Muscle of leg (tissue), 11 donors: ENCODE data around the gene MRPS34. TPM values are rescaled to one million over a fixed set of nuclear protein-coding genes. Genes with fewer than 3 reads are reported as not detected.

Experiments
- DNase-seq: peaks from one replicate; pipeline ENCODE4 v3.0.0; 2013
- H3K27ac ChIP-seq: one replicate; pipeline ENCODE4 v1.5.1; 2013; ENCODE audit warnings: mild to moderate bottlenecking, low read length, control low read depth
- H3K27me3 ChIP-seq: one replicate; pipeline ENCODE4 v1.6.1; 2013; ENCODE audit warnings: low read length; ENCODE audit not compliant: control insufficient read depth, insufficient read depth
- H3K36me3 ChIP-seq: one replicate; pipeline ENCODE4 v1.6.1; 2013; ENCODE audit warnings: low read length; ENCODE audit not compliant: control insufficient read depth, insufficient read depth
- H3K4me1 ChIP-seq: one replicate; pipeline ENCODE4 v1.6.1; 2013; ENCODE audit warnings: low read length; ENCODE audit not compliant: control insufficient read depth, insufficient read depth
- H3K4me3 ChIP-seq: one replicate; pipeline ENCODE4 v1.5.1; 2013; ENCODE audit warnings: low read length, control low read depth
- H3K9me3 ChIP-seq: replicated peaks from 2 replicates; pipeline ENCODE4 v1.6.1; 2013; ENCODE audit warnings: low read depth, low read length; ENCODE audit not compliant: control insufficient read depth
- WGBS: methylation state at CpG from one replicate; pipeline ENCODE4 v1.1.5; 2013; ENCODE audit warnings: missing lambda C conversion rate; ENCODE audit not compliant: insufficient coverage; 5-methylcytosine and 5-hydroxymethylcytosine counted together
- polyA plus RNA-seq, 8 donors: library from polyadenylated mRNA; unstranded; fragments of 120-200 nt; gene quantifications; one replicate each; pipeline versions ENCODE4 v1.2.1 to v1.2.3, GENCODE V29; 2013; ENCODE audit warnings: inconsistent platforms in 1 of 8, low replicate concordance in 1 of 8; ENCODE audit not compliant: insufficient read length in 8 of 8, insufficient read depth in 1 of 8
- total RNA-seq: library from RNA; stranded (reverse); fragments of 120-200 nt; gene quantifications from one replicate; pipeline ENCODE4 v1.2.4, GENCODE V29; 2013

MRPS34 gene
- total and polyA plus RNA-seq, 9 donors, result 44.7 to 57.8 (median 49.6) TPM

DNA sequence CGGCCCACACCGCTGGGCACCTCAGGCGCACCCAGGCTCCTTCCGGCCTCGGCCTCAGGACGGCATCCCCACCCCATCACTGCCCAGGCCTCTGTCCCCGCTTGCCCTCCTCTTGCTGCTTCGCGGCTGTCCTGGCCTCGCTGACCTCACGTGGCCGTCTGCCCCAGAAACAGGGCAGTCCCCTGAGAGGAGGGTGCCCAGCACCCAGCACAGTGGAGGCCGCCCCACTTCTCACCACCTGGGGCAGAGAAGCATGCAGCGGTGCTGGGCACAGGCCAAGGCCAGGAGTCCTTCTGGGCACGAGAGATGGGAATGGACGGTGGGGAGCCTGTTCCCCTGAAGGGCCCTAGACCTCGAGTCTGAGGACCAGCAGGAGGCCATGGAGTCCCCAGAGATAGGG, 44.8 kb upstream of the MRPS34 start:
- no peak overlapping the region for H3K4me3 ChIP-seq
- peaks cover 3% of the 10 kb centered on the region for H3K4me1 ChIP-seq
- no peak for DNase-seq
- no peaks in the 10 kb centered on the region for H3K27me3 ChIP-seq
- H3K9me3 ChIP-seq, result no peaks in the 10 kb centered on the region
- WGBS, result 91% methylated on average over 15 of the region's 17 CpGs
- peaks cover 59% of the 10 kb centered on the region for H3K36me3 ChIP-seq
- no peak overlapping the region for H3K27ac ChIP-seq

DNA sequence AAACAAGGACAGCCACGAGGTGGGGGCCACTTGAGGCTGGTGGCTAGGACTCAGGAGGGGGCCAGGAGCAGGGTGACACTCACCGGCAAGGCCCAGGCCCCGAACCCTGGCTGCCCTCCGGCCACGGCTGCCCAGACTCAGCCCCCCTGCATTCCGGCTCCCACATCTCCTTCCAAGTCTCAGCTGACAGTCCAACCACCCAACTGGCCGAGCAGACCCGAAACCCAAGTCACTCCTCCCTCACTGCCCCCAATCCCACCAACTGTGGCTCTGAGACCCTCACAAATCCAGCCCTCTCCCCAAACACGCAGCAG, 44.3 kb upstream of the MRPS34 start:
- Histone ChIP-seq H3K27me3 (no peaks in the 10 kb centered on the region), H3K36me3 (peaks cover 54% of the 10 kb centered on the region), H3K4me1 (peaks cover 4% of the 10 kb centered on the region), H3K9me3 (no peaks in the 10 kb centered on the region), H3K27ac (no peak overlapping the region), H3K4me3 (no peak overlapping the region)
- WGBS, result 94% methylated on average over 9 of the region's 9 CpGs
- no peak for DNase-seq

DNA sequence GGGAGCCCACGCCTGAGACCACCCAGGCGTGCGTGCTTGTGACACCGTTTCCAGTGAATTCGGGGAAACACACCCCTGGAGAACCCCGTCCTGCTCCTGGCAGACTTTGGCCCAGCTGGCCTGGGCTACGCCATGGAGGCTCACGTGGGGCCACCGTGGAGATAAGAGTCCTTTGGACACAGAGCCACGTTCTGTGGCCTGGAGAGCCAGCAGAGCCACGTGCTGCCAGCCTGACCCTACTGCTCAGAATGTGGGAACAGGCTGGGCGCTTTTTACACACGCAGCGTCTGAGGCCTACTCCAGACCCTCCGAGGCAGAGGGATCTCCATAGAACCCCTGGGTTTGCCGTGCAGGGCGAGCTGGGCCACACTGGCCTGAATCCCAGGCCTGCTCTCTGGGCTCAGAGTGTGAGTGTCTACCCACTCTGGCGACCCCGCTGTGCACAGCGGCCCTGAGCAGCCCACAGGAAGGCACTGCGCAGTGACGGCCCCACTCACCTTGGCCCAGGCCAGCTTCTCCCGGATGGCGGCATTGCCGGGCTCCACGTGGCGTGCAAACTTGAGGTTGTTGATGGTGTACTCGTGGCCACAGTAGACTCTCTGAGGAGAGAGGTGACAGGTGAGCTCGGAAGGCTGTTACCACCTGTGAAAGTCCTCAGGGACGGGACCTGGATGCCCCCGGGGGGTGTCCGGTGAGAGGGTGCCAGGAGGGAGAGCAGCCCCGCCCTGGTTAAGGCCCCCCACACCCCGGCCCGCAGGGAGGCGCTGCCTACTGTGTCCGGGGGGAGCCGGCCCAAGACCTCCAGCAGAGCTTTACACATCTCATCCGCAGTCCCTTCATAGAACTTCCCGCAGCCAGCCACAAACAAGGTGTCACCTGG, 43.7 kb upstream of the MRPS34 start:
- H3K27ac ChIP-seq, result no peak overlapping the region
- WGBS, result 92% methylated on average over 34 of the region's 40 CpGs
- no peak overlapping the region for H3K4me3 ChIP-seq
- no peaks in the 10 kb centered on the region for H3K27me3 ChIP-seq
- H3K9me3 ChIP-seq, result no peaks in the 10 kb centered on the region
- H3K4me1 ChIP-seq, result peaks cover 4% of the 10 kb centered on the region
- no peak for DNase-seq
- peaks cover 49% of the 10 kb centered on the region for H3K36me3 ChIP-seq

DNA sequence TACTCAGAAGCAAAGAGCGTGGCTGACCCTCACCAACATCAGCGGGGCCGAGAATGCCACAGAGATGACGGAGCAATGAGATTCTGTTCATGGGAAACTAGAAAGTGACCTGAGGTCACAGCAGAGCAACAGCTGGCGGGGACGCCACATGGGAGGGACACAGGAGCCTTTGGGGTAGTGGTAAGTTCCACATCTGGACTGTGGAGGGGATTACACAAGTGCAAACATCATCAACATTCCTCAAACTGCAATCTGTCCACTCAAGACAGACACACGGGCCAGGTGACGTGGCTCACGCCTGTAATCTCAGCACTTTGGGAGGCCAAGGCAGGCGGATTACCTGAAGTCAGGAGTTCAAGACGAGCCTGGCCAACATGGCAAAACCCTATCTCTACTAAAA, 42.5 kb upstream of the MRPS34 start:
- no peaks in the 10 kb centered on the region for H3K27me3 ChIP-seq
- DNase-seq, result no peak
- H3K27ac ChIP-seq, result no peak overlapping the region
- H3K4me1 ChIP-seq, result peaks cover 4% of the 10 kb centered on the region
- H3K36me3 ChIP-seq, result peaks cover 45% of the 10 kb centered on the region
- WGBS, result 92% methylated on average over 4 of the region's 11 CpGs
- H3K9me3 ChIP-seq, result no peaks in the 10 kb centered on the region
- no peak overlapping the region for H3K4me3 ChIP-seq

DNA sequence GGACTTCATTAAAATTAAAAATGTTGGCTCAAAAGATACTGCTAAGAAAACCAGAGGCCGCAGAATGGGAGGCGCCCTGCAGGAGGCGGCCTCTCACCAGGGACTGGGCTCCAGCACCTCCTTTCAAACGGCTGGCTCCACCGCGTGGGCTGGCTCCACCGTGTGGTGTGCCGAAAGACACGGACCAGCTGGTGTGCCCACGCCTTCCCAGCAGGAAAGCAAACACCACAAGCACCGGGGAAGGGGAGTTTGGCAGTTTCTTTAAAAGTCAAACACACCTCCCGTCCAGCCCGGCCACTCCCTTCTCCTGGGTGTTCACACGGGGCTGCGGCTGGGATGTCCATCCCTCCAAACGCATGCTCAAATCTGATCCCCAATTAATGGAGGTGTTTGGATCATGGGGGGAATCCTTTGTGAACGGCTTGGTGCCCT, 39.8 kb upstream of the MRPS34 start:
- no peak overlapping the region for H3K27ac ChIP-seq
- no peak overlapping the region for H3K4me3 ChIP-seq
- no peaks in the 10 kb centered on the region for H3K9me3 ChIP-seq
- H3K27me3 ChIP-seq, result no peaks in the 10 kb centered on the region
- 10% methylated on average over 2 of the region's 17 CpGs for WGBS
- peaks cover 4% of the 10 kb centered on the region for H3K4me1 ChIP-seq
- H3K36me3 ChIP-seq, result peaks cover 51% of the 10 kb centered on the region
- DNase-seq, result peak; percentile 60

DNA sequence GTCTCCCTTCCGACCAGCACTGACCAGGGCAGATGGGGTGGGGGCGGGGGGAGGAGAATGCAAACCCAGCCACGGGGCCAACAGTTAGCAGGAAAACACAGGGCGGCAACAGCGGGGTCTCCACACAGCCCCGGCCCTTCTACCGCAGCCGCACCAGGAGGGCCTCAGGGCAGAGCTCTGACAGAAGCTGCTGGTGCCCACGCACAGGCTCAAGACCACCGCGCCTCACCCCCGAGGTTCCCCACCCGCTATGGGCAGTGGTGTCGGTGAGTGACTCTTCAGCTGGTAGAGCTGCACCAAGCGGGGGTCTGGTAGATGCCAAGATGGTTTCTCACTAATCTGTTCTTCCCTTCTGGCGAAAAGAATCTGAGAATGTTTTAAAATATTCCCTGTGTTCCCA, 37.6 kb upstream of the MRPS34 start:
- peaks cover 2% of the 10 kb centered on the region for H3K9me3 ChIP-seq
- no peak overlapping the region for H3K4me3 ChIP-seq
- DNase-seq, result no peak
- H3K4me1 ChIP-seq, result peaks cover 4% of the 10 kb centered on the region
- no peaks in the 10 kb centered on the region for H3K27me3 ChIP-seq
- peaks cover 50% of the 10 kb centered on the region for H3K36me3 ChIP-seq
- H3K27ac ChIP-seq, result no peak overlapping the region
- 85% methylated on average over 13 of the region's 16 CpGs for WGBS

DNA sequence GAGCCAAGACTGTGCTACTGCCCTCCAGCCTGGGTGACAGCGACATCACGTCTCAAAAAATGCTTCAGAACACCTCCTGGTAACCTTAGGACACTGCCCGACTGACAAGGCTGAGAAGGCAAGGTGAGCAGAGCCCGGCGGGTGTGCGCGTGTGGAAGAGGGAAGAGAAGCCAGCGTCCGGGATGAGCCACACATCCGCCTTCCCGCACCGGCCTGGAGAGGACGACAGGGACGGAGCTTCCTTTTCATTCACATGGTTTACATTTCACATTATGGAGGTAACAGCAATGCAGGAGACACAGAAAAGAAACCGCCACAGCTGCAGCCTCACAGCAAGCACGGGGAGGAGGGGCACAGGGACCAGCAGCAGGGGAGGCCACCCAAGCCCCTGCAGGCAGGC, 37.2 kb upstream of the MRPS34 start:
- Histone ChIP-seq H3K27ac (no peak overlapping the region), H3K9me3 (peaks cover 2% of the 10 kb centered on the region), H3K27me3 (no peaks in the 10 kb centered on the region), H3K4me1 (peaks cover 4% of the 10 kb centered on the region), H3K4me3 (no peak overlapping the region), H3K36me3 (peaks cover 46% of the 10 kb centered on the region)
- no peak for DNase-seq
- WGBS, result 93% methylated on average over 6 of the region's 16 CpGs

DNA sequence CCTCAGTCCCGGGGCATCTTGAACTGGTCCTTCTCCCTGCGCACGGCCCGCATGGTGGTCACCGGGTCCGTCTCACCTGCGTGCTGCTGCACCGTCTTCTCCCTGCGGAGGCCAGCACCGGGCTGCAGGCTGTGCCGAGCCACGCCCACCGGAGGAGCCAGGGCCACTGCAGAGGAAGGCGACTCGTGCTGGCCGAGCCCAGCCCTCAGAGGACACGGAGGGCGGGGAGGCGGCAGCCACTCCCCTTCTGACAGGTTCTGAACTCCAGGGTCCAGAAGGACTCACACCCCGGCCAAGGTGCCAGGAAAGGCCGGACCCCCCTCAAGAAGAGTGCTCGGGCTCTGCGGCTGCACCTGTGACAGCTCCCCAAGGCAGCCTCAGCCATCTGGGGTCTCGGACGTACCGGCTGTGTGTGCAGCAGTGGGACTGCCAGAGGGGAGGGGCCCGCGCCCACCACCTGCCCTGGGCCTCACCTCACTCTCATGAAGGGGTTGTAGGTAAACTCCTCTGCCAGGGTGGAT, 36.4 kb upstream of the MRPS34 start:
- Histone ChIP-seq H3K27me3 (no peaks in the 10 kb centered on the region), H3K27ac (no peak overlapping the region), H3K9me3 (peaks cover 2% of the 10 kb centered on the region), H3K36me3 (peaks cover 46% of the 10 kb centered on the region), H3K4me3 (no peak overlapping the region), H3K4me1 (peaks cover 4% of the 10 kb centered on the region)
- WGBS, result 69% methylated on average over 25 of the region's 28 CpGs
- DNase-seq, result no peak

DNA sequence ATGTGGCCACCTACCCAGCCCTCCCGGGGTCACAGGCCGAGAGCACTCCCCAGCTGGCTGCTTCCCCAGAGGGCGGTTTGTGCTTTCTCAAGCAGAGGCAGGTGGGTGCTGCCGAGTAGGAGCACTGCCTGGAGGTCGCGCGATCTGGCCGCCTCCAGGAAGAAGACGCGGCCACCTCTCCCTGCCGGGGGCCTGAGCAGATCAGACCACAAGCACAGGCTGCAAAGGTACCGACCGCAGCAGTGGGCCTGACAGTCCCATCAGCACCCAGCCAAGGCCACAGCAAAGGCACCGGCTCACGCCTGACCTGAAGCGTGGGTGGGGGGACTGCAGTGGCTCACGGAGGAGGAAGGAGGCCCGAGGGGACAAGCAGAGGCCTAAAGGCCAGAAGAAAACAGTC, 35.8 kb upstream of the MRPS34 start:
- Histone ChIP-seq H3K27ac (no peak overlapping the region), H3K36me3 (peaks cover 46% of the 10 kb centered on the region), H3K9me3 (peaks cover 2% of the 10 kb centered on the region), H3K4me1 (peaks cover 4% of the 10 kb centered on the region), H3K27me3 (no peaks in the 10 kb centered on the region), H3K4me3 (no peak overlapping the region)
- DNase-seq, result no peak
- WGBS, result 90% methylated on average over 15 of the region's 18 CpGs

DNA sequence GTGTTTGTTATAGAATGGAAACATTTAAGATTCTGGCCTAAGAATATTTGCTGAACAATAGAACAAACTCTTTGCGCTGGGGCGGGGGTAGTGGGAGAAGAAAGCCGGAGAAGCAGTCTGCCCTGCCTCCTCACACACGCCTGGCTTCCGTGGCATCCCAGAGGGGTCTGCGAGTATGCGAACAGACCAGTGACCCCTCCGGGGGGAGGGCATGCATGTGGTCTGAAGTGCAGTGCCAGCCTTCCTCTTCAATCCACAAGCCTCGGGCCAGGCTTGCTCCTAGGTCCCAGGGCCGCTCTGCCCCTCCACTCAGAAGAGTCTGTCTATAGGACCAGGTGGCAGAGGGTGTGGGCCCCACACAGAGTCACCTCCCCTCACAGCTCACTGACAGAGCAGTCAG, 34.7 kb upstream of the MRPS34 start:
- WGBS, result 100% methylated on average over 3 of the region's 10 CpGs
- H3K36me3 ChIP-seq, result peaks cover 46% of the 10 kb centered on the region
- no peaks in the 10 kb centered on the region for H3K4me1 ChIP-seq
- DNase-seq, result no peak
- no peak overlapping the region for H3K4me3 ChIP-seq
- no peak overlapping the region for H3K27ac ChIP-seq
- peaks cover 2% of the 10 kb centered on the region for H3K9me3 ChIP-seq
- no peaks in the 10 kb centered on the region for H3K27me3 ChIP-seq
